ENCODE data around the gene CTCFL.

GRCh38 chr20:57562541-57563465, 37.9 kb upstream of the CTCFL start:
- no peak for TF ChIP-seq CTCF (IDR thresholded peaks at IDR 0.05)
- no peak for TF ChIP-seq EP300 (IDR thresholded peaks at IDR 0.05; ENCODE audit: low read depth)
- no peak for TF ChIP-seq POLR2A (IDR thresholded peaks at IDR 0.05)
